HFF-Myc (cell line): Measurements from ENCODE around the gene GPR137B.

Experiments used
- DNase-seq: peaks from one replicate; pipeline ENCODE4 v3.0.0-alpha.2; 2011; ENCODE audit warnings: low read depth; ENCODE audit errors: extremely low read depth
- H3K4me3 ChIP-seq: replicated peaks from 2 replicates; pipeline ENCODE4 v1.5.1; 2011; ENCODE audit warnings: low read depth, mild to moderate bottlenecking, control low read depth, low read length
- CTCF ChIP-seq: IDR thresholded peaks from 2 replicates; pipeline ENCODE4 v1.5.1; 2012; ENCODE audit warnings: mild to moderate bottlenecking, low read depth, low read length, control low read depth; ENCODE audit errors: missing control alignments

Gene GPR137B

DNA sequence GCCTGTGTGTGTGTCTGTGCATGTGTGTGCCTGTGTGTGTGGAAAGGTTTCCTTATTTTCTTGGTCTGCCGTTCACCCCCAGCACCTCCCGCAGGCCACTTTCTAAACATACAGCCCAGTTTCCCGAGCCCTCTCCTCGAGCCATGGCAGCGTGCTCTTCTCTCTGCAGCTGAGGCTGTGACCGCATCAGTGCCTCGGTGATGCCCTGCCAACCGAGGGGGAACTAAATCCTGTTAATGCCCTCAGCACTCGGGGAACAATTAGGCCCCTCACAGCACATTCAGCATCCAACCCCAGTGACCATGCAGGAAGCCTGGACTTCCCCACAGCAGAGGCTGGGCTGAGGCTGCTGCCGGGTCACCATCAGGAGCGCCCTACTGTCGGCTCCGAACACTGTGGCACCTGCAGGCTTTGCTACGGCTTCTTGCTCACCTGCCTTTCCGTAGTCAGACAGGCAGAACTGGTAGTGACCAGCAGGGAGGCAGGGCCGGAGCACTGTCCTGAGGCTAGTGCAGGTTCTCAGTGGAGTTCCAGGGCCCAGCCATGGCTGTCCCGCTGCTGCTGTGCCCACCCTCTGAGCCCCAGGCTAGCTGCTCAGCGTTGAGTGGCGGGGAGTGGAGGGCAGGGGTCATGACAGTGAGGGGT is 8.1 kb downstream of the GPR137B start:
- TF ChIP-seq CTCF: no peak
- no peak overlapping the region for H3K4me3 ChIP-seq
- DNase-seq: no peak

- TF ChIP-seq CTCF: no peak
- no peak overlapping the region for H3K4me3 ChIP-seq
- no peak for DNase-seq
These were observed 8.6 kb downstream of the GPR137B start for GRCh38 chr1:236150986-236151385.

DNA sequence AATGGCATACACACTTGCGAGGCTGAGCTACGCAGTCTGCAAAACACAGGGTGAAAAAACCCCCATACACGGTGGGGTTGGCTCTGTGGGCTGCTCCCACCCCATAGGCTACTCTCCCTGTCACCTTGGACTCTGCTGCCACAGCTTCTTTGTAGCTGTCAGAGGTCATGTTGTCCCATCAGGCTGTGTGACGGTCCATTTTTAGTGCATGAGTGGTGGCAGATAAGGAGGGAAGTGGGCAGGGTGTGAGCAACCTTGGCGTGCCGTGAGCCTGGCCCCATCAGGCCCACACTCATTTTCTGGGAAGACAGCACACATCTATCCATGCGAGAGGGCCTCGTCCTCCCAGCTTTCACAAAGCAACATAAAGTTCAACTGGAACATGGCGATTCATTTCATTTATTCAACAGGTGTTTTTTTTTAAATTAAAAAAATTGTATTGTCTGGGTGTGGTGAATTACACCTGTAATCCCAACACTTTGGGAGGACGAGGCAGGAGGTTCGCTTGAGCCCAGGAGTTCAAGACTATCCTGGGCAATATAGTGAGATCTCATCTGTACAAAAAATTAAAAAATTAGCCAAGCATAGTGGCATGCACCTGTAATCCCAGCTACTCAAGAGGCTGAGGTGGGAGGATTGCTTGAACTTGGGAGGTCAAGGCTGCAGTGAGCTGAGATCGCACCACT is 9.5 kb downstream of the GPR137B start:
- no peak for TF ChIP-seq CTCF
- no peak for DNase-seq
- H3K4me3 ChIP-seq: no peak overlapping the region

DNA sequence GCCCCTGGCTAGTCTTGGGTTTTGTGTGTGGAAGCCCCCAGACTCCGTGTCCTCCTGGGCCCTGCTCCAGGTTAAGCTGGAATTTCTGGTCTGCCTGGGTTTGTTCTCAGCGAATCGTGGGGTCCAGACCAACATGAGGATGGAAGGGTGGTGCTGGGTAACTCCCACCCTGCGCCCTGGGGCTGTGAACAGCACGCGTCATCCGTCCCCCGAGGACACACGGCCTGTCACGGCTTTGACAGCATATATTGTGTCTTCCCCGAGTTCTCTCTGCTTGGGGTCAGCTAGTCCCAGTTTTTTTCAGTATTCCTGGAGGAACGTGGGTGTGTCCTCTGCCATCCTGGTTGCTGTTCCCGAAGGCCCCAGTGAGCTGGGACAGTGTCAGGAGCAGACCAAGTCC is 11.8 kb downstream of the GPR137B start:
- H3K4me3 ChIP-seq: no peak overlapping the region
- no peak for DNase-seq
- no peak for TF ChIP-seq CTCF

GRCh38 chr1:236154671-236155398 is 12.5 kb downstream of the GPR137B start:
- no peak overlapping the region for H3K4me3 ChIP-seq
- TF ChIP-seq CTCF: no peak
- no peak for DNase-seq

DNA sequence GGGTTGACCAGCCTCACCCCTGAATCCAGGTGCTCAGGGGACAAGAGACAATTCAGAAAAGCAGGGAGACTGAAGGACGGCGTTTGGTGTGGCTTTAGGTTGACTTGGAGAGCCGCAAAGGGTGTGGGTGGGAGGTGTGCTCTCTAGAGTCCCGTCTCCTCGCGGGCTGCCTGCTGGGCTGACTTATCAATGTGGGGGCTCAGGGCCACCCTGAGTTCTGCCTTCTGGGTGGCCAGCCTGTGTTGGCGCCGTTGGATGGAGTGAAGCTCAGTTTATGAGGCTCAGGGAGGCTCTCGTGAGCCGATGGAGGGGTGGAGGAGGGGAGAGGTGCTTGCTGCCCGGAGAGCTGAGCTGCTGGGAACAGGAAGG is 13.0 kb downstream of the GPR137B start:
- H3K4me3 ChIP-seq: no peak overlapping the region
- no peak for TF ChIP-seq CTCF
- DNase-seq: no peak
